Measurements from ENCODE around the gene SDF4.

DNA sequence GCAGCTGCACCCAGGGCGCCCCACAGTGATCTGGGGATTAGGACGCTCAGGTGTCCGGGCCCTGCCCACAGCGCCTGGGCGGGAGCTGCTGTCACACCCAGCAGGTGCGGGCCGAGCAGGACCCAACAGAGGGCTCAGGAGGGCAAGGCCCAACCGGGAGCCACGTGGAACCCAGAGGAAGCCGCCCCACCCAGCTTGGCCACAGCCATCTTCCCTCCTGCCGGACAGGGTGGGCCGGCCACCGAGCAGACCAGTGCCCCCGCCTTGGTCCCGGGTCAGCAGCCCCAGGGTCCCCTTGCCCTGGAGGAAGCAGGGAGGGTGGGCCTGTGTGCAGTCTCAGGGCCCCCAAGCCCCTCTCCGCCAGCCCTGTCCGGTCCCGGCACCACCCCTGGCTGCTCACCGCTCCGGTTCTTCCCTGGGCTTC, 64.4 kb downstream of the SDF4 start:
- TF ChIP-seq, protein P1, sequence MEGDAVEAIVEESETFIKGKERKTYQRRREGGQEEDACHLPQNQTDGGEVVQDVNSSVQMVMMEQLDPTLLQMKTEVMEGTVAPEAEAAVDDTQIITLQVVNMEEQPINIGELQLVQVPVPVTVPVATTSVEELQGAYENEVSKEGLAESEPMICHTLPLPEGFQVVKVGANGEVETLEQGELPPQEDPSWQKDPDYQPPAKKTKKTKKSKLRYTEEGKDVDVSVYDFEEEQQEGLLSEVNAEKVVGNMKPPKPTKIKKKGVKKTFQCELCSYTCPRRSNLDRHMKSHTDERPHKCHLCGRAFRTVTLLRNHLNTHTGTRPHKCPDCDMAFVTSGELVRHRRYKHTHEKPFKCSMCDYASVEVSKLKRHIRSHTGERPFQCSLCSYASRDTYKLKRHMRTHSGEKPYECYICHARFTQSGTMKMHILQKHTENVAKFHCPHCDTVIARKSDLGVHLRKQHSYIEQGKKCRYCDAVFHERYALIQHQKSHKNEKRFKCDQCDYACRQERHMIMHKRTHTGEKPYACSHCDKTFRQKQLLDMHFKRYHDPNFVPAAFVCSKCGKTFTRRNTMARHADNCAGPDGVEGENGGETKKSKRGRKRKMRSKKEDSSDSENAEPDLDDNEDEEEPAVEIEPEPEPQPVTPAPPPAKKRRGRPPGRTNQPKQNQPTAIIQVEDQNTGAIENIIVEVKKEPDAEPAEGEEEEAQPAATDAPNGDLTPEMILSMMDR (IDR thresholded peaks at IDR 0.05) = no peak
- no peak for TF ChIP-seq POLR2A (IDR thresholded peaks at IDR 0.05)
- TF ChIP-seq POLR2AphosphoS5 (IDR thresholded peaks at IDR 0.05) = no peak
- no peak for TF ChIP-seq EP300 (IDR thresholded peaks at IDR 0.05)

Measured in stomach (tissue), 4 donors.